Stimulated activated CD4-positive, alpha-beta T cell treated with anti-CD3 and anti-CD28 coated beads, Interleukin-12 subunit alpha, Interleukin-12 subunit beta, amount 100 ng/mL, for 48 hours (primary cell): ENCODE measurements around the gene DCAF17.
"Not testable (repeated sequence)": the region's sequence is repeated elsewhere in the genome, so short reads cannot be mapped to it uniquely, and the experiment has no call there.

Experiments
- DNase-seq, 3 donors: peaks; one replicate each; pipeline ENCODE4 v3.0.0-alpha.2; 2020; ENCODE audit warnings: low read depth in 2 of 3, low spot score in 1 of 3

The DCAF17 gene

DNA sequence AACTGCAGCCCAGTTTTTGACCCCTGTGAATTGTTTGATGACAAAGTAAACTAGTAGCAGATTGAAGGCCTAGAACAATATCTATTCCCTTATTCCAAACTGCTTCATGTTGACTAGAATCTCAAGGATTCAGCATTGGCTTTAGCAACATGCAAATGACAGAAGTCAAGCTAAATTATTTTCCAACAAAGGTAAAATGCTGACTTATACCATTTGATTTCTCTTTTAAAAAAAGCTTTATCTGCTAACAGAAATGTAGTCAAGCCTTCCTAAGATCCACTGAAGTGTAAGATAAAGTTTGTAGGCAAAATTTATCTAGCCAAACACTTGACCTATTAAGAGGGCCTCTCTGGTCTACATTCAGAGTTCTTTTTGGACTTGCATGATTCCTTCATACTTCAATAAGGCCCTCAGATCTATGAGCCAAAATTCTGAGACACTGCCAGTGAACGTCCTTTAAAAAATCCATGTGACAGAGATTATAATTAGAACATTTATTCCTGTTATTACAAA lies 78.7 kb downstream of the DCAF17 start:
- no peak for DNase-seq

DNA sequence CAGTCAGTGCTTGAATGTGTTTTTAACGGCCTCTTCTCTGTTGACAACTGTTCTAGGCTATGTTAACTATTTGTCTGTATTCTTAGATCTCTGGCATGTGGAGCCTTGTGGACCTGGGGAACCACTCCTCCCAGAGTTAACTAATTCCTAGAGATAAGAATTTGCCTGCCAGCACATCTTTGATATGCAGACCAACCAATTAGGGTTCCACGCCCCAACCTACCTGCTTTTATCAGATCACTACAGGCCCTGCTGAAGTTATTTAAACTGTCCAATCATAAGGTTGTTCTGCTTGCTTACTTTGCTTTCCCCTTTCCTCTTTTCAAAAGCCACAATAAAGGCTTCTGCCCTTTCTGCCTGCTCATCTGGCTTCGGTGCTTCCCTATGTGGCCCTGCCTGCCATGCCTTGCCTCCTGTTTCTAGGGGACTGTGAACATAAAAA lies 79.7 kb downstream of the DCAF17 start:
- DNase-seq = no peak

DNA sequence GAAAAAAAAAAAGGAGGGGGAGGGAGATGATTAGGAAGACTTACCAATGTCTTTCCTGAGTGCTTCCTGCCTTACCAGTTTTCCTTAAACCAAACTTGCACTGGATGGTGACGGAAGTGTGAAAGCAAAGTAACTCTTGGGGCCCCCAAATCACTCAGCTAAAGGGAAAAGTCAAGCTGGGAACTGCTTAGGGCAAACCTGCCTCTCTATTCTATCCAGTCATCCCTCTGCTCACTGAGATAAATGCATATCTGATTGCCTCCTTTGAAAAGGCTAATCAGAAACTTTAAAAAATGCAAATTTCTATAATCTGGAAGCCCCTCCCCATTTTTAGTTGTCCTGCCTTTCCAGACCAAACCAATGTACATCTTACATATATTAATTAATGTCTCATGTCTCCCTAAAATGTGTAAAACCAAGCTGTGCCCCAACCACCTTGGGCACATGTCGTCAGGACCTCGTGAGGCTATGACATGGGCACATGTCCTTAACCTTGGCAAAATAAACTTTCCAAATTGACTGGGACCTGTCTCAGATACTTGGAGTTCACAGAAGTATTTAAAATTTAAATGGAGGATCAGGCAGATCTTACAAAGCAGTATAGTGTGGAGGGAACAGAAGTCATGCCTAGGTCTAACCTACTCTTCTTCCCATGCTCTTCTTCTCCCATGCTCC lies 81.0 kb downstream of the DCAF17 start:
- DNase-seq = no peak

DNA sequence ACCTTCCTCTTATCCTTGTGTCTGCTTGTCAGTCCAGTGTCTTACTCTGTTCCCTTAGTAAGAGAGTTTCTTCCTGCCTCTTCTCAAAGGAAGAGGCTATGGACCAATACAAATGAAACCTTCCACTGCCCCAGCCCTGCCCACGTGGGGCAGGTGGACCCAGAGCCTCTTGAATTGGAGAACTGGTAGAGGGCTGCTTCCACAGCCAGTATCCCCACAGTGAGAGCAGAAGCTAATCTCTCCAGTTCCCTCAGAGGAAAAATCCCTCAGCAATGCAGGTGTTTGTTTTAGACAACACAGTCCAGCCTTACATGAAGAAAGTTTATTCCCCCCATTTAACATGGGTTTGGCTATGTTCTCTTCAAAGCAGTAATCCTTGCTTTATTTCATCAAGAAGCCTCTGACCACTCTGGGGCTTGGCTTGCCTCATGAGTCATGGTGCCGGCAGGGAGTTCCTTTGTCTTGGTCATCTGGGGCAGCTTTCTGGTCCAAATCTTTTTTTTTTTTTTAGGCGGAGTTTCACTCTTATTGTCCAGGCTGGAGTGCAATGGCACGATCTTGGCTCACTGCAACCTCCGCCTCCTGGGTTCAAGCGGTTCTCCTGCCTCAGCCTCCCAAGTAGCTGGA lies 81.8 kb downstream of the DCAF17 start:
- DNase-seq = no peak

DNA sequence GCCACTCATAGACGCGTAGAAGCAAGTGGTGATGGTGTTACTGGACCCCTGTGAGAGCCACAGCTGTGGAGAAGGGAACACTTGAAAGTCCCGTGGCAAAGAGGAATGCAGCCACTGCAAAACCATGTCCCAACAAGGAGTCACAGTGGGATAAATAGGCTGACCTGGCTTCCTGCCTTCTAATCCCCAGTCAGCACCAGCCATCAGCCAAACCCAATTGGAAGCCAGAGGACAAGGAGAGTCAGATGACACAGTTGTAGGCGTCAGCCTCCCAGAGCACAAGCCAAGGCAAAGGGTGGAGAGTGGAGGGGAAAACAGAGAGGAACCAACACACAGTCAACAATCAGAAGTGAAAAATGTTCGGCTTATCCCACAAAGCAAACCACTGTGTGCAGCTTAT lies 82.8 kb downstream of the DCAF17 start:
- DNase-seq = no peak

DNA sequence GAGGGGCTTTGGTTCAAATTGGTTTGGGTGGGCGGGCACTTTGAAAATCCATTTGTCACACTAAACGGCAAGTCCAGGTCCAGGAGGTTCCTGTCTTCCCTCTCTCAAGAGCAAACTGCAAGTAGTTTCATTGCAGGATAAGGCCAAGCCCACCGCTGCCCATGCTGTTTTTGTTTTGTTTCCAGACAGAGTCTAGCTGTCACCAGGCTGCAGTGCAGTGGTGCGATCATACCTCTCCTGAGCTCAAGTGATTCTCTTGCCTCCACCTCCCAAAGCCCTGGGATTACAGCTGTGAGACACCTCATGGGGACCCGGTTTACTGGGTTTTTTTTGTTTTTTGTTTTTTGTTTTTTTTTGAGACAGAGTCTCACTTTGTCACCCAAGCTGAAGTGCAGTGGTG lies 86.4 kb downstream of the DCAF17 start:
- no peak for DNase-seq

DNA sequence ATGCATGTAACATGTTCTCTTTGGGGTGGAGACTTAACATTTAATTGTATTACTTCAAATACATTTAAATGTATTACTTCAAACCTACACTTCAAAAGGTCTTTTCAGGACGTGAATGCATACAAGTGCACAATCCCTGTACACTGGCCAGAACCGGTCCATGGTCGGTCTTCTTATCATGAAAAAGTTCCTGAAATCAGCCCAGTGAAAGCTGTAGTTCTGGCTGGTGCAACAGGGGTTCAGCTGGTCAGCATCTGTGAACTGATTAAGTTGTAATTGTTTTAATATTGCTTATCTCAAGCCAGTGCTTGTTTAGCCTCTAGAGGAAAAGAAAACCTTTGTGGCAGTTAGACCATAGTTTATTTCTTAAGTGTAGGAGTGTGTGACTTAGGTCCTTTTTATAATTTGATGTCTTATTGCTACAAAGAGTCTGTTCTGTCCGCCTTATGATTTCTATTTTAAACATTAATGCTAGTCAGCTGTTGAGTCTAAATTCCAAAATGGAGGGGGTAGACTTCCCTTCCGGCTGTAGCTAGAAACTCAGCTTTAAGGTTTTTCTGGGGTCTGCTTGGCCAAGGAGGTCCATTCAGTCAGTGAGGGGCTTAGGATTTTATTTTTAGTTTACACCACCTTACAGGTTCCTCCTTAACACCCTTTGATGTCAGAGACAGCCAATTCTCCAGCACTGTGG lies 87.5 kb downstream of the DCAF17 start:
- DNase-seq = no peak

DNA sequence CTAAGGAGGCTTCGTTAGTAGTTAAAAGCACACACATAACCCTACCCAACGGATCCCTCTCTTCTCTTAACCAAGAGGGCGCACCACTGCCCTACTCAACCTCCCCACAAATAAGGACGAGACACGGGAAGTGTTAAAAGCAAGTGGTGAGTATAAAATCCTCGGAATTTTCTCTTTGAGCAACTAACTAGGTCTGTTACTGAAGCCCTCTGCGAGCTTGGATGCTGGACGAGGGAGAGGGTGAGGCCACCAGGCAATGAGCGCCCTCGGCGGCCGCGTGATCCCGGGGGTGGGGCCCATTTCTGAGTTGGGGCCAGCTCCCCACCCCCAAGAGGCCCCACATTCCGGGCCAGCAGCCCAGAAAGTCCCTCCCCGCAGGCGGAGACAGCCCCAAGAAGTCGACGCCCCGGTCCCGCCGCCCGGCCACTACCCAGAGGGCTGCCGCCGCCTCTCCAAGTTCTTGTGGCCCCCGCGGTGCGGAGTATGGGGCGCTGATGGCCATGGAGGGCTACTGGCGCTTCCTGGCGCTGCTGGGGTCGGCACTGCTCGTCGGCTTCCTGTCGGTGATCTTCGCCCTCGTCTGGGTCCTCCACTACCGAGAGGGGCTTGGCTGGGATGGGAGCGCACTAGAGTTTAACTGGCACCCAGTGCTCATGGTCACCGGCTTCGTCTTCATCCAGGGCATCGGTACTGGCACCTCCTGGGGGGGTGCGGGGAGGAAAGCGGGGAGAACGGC lies 88.2 kb downstream of the DCAF17 start, which contains the start of gene CYBRD1:
Gene CYBRD1 (plus strand): TSS at position 423 of the 736 bp plus-strand sequence. CDS start 72 bp downstream, at position 495.
- DNase-seq = no peak

DNA sequence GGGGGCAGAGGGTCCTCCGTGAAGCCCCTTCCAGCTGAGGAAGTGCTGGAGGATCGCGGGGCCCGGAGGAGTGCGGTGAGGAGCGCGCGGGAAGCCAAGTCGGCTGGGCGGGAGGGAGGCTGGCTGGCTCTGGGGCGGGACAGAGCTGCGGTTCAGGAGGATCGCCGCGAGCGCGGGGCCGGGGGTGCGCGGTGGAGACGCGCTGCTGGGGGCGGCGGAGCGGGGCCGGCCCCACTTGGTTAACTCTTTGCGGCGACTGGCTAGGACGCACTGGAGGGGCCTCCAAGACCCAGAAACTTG lies 88.7 kb downstream of the DCAF17 start:
- DNase-seq = no peak

DNA sequence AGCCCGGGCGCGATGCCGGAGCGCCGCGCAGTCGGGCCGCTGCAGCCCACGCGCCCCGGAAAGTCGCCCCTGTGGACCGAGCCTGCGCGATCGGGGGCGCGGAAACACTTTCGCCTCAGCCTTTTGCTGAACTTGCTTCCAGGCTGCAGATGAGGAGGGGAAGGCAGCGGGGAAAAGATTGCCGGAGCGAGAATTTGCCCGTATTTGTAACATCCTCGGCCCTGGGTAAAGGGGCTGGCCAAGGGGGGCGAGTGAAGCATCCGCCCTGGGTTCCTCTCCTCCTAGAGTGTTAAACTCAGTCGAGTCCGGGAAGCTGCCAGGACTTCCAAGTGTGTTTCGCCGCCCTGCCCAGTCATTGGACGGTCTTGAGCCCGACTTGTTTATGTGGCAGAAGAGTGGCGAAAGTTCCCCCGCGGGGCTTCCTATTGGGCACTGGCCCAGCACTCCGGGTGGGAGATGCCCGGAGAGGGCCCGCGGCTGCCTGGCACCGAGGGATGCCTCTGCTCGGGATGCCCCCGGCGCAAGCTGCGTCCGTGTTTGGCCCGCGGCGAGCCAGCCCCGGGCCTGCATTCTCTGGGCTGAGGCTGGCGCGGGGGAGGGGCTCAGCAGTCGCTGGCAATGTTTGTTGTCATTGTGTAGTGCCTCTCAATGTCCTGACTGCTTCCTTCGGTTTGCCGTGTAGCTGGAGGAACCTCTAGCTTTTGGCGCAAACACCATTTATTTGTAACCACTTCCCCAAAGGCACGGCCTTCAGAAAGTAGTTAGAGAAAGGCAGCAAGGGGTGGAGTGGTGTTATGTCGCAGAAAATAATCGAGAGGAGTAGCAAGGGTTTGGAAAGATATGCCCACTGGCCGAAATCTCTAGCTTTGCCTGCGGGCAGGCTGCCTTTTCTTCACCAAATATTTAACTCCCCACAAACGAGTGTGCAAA lies 89.3 kb downstream of the DCAF17 start:
- DNase-seq = no peak

DNA sequence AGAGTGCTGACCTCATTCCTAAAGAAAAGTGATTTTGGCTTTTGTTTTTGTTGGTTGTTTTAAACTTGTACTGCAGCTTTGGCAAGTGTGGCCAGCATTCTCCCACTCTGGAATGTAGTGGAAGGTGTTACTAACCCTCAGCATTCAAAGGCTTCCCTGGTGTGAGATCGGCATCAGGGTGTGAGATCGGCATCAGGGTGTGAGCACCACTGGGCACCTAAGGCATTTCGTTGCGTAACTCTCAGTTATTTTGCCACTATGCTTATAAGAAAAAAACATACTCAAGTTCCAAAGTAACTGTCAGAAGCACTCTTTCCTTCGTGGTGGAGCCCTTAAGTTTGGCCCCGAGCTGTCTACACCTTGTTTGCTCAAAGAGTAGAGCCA lies 90.0 kb downstream of the DCAF17 start:
- DNase-seq = no peak

DNA sequence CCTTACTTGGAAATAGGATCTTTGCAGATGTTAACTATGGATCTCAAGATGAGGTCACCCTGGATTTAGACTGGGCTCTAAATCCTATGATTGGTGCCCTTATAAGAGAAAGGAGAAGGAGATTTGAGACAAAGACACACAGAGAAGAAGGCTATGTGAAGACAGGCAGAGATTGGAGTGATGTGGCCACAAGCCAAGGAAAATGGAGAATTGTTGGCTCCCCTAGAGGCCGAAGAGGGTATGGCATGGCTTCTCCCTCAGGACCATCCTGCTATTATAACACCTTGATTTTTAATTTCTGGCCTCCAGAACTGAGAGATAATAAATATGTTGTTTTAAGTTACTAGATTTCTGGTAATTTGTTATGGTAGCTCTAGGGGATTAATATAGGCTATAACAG lies 95.9 kb downstream of the DCAF17 start:
- DNase-seq = peak in 1 of 3 donors; percentile 32

DNA sequence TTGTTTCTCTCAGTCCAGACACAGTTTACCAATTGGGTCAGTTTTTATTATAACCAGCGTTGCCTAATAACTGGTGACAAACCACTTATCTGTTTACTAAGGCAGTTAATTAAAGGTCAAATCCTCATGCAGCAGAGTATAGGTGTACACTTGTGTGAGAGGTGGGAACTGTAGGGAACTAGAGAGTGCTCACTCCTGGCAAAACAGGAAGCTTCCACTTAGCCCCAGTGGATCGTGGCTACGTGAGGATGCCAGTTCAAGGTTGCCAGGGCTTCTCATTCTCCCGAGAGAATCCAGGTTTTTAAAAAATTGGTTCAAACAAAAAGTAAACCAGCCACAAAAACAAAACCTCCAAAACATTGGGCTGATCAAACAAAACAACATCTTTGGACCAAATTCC lies 96.4 kb downstream of the DCAF17 start:
- DNase-seq = no peak

DNA sequence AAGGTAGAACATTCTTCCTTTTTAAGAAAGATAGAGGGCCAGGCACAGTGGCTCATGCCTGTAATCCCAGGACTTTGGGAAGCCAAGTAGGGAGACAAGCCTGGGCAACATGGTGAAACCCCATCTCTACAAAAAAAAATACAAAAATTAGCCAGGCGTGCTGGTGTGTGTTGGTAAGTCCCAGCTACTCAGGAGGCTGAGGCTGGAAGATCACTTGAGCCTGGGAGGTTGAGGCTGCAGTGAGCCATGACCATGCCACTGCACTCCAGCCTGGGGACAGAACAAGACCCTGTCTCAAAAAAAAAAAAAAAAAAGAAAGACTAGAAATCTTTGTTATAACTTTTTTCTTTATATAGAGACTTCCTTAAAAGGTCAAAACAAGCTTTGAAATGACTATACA lies 96.8 kb downstream of the DCAF17 start:
- not testable (repeated sequence) for DNase-seq

DNA sequence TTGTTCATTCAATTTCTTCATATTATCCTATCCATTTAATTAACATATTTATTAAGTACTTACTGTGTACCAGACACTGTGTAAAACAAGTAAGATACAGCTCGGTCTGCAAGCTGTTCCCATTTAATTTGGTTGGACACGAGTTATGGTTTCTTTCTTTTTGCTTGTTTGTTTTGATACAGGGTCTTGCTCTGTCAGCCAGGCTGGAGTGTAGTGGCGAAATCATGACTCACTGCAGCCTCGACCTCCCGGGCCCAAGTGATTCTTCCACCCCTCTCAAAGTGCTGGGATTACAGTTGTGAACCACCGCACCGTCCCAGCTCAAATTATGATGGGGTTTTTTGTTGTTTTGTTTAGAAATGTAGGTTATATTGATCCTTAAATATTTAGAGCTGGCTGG lies 97.3 kb downstream of the DCAF17 start:
- no peak for DNase-seq

DNA sequence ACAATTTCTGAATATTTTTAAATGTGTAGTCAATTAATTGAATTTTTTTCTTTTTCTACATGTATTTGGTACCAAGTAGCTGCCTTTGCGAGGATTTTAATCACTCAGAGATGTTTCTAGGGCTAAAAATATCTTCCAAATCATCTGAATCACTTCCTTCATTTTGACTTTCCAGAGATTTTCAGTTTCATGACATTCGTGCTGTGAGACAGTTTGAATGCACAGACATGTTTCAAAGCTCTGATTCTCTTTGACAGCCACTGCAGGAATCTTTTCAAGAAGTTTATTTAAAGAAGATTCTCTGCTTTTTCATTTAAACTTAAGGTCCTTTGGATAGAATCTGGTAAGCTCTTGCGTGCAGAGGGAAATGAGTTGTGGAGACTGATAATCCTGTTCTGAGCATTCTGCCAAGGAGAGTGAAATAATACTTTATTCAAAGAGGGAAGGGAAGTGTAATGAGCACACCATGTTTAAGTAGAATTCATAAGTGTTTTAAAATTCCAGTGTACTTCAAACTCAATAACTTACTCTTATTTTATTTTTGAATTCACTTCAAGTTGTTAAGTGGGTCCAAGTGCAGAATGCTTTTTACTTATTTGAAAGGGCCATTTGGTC lies 97.9 kb downstream of the DCAF17 start:
- no peak for DNase-seq

DNA sequence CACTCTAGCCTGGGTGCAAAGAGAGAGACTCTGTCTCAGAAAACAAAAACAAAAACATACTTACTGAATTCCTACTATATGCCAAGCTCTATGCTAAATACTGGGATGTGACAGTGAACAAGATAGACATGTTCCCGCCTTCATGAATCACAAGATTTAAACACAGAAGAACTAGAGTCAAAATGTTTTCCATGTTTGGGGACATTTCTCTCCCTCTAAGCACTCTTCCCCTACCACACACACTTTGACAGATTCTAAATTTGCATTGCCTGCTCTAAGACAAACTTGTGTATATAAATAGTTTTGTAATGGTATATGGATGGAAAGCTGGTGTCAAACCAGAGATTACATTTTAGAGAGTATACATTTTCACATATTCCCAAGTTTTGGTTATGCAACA lies 99.3 kb downstream of the DCAF17 start:
- DNase-seq = no peak
